ENCODE data around the gene THOC2.
"Not testable (repeated sequence)": the region's sequence is repeated elsewhere in the genome, so short reads cannot be mapped to it uniquely, and the experiment has no call there.

Gene THOC2

GRCh38 chrX:123663720-123664119 lies 69.1 kb downstream of the THOC2 start:
- not testable (repeated sequence) for DNase-seq

- DNase-seq: not testable (repeated sequence)
Observed at GRCh38 chrX:123656507-123656906, 76.3 kb downstream of the THOC2 start.

GRCh38 chrX:123648811-123649181 lies 84.1 kb downstream of the THOC2 start:
- not testable (repeated sequence) for DNase-seq

GRCh38 chrX:123648028-123648810 lies 84.6 kb downstream of the THOC2 start:
- no peak for DNase-seq

- no peak for DNase-seq
Observed at GRCh38 chrX:123647244-123647643, 85.6 kb downstream of the THOC2 start.

GRCh38 chrX:123629502-123629901 lies 103.3 kb downstream of the THOC2 start:
- DNase-seq: no peak

- DNase-seq: no peak
Observed at GRCh38 chrX:123626962-123627361, 105.9 kb downstream of the THOC2 start.

- no peak for DNase-seq
Observed at GRCh38 chrX:123625952-123626351, 106.9 kb downstream of the THOC2 start.

- DNase-seq: no peak
Observed at GRCh38 chrX:123625477-123625876, 107.4 kb downstream of the THOC2 start.

GRCh38 chrX:123617007-123617406 lies 115.8 kb downstream of the THOC2 start:
- DNase-seq: no peak

GRCh38 chrX:123610915-123611314 lies 121.9 kb downstream of the THOC2 start:
- no peak for DNase-seq

GRCh38 chrX:123607806-123608205 lies 125.0 kb downstream of the THOC2 start:
- no peak for DNase-seq

GRCh38 chrX:123607270-123607669 lies 125.6 kb downstream of the THOC2 start:
- DNase-seq: no peak

- DNase-seq: no peak
Observed at GRCh38 chrX:123603491-123603890, 129.4 kb downstream of the THOC2 start.

- no peak for DNase-seq
Observed at GRCh38 chrX:123601437-123601836, 131.4 kb downstream of the THOC2 start.

- DNase-seq: no peak
Observed at GRCh38 chrX:123600181-123600580, 132.7 kb downstream of the THOC2 start.

GRCh38 chrX:123590842-123591486 lies 141.9 kb downstream of the THOC2 start:
- no peak for DNase-seq

- no peak for DNase-seq
Observed at GRCh38 chrX:123588723-123589122, 144.1 kb downstream of the THOC2 start.

GRCh38 chrX:123581586-123581985 lies 151.3 kb downstream of the THOC2 start:
- no peak for DNase-seq

GRCh38 chrX:123580792-123581191 lies 152.1 kb downstream of the THOC2 start:
- DNase-seq: no peak

- not testable (repeated sequence) for DNase-seq
Observed at GRCh38 chrX:123574027-123574426, 158.8 kb downstream of the THOC2 start.

- DNase-seq: no peak
Observed at GRCh38 chrX:123570011-123570590, 162.8 kb downstream of the THOC2 start.

GRCh38 chrX:123563167-123563566 lies 169.7 kb downstream of the THOC2 start:
- DNase-seq: no peak
